HepG2 (cell line): ENCODE results near the gene KCTD6. TPM values are rescaled to one million over a fixed set of nuclear protein-coding genes. Genes with fewer than 3 reads are reported as not detected.

Experiments
- ATAC-seq: fragments of 200-7000 bp; cut with Tn5 transposase; 3 replicates; pipeline ENCODE4 v1.9.1; 2020; ENCODE audit warnings: mild to moderate bottlenecking, moderate library complexity
- BruUV-seq: library from RNA; stranded (reverse); fragments of 400-500 nt; replicated peaks from 2 replicates; lab custom pipeline; 2021; lab: Mats Ljungman, UMichigan
- CTCF ChIA-PET: fragments of 300-600 bp; formaldehyde crosslinking; extraction: SDS; loops from one replicate; lab custom pipeline; 2021; ENCODE audit warnings: low total read pairs, inconsistent platforms, low intra/inter-chr PET ratio; lab: Yijun Ruan, JAX
- POLR2A ChIA-PET: fragments of 350-600 bp; sonication (Branson Sonifier 250); formaldehyde crosslinking; loops from one replicate; lab custom pipeline; 2020; ENCODE audit warnings: antibody characterized with exemption, inconsistent platforms; lab: Yijun Ruan, JAX
- DNase-seq: peaks from one replicate; pipeline ENCODE4 v3.0.0-alpha.2; 2015; ENCODE audit warnings: low spot score
- FAIRE-seq: peaks from 3 replicates; lab custom pipeline; 2011; peaks lifted over from hg19 to GRCh38; lab: Jason Lieb, UNC
- H2AFZ ChIP-seq: one replicate; pipeline ENCODE4 v1.6.1; 2011; ENCODE audit warnings: low read length, inconsistent platforms
- H3K27ac ChIP-seq: fragments of 300-600 bp; 3 replicates; pipeline ENCODE4 v1.8.0; 2011; ENCODE audit warnings: mixed run types, mild to moderate bottlenecking, mixed read lengths, low read length, inconsistent platforms; ENCODE audit not compliant: insufficient read depth; ENCODE audit errors: extremely low read length
- H3K27me3 ChIP-seq, 2 experiments: fragments of 200-600 bp in 1 of 2; 2 replicates in 1 of 2; 3 replicates in 1 of 2; pipeline versions ENCODE4 v1.6.0 to v1.8.0; 2011; ENCODE audit warnings: low read length in 2 of 2, mild to moderate bottlenecking in 2 of 2, moderate library complexity in 2 of 2, inconsistent platforms in 1 of 2; ENCODE audit not compliant: insufficient read depth in 2 of 2, control insufficient read depth in 1 of 2
- H3K36me3 ChIP-seq, 2 experiments: fragments of 200-600 bp in 1 of 2; replicated peaks in 1 of 2; 2 replicates in 1 of 2; 3 replicates in 1 of 2; pipeline versions ENCODE4 v1.5.1 to v1.8.0; 2011; ENCODE audit warnings: low read length in 2 of 2, inconsistent platforms in 1 of 2; ENCODE audit not compliant: insufficient read depth in 2 of 2, control insufficient read depth in 1 of 2
- H3K4me1 ChIP-seq: 2 replicates; pipeline ENCODE4 v1.5.1; 2012; ENCODE audit warnings: low read length, inconsistent platforms; ENCODE audit not compliant: insufficient read depth
- H3K4me2 ChIP-seq: 2 replicates; pipeline ENCODE4 v1.6.0; 2011; ENCODE audit warnings: low read depth, low read length, inconsistent platforms
- H3K4me3 ChIP-seq, 3 experiments: fragments of 200-600 bp in 1 of 3; sonication (generic), shearing (Covaris generic) in 1 of 3; replicated peaks in 1 of 3; 2 replicates each; pipeline ENCODE4 v1.5.1; 2011 to 2016; ENCODE audit warnings: low read length in 3 of 3, inconsistent platforms in 2 of 3, low read depth in 2 of 3, mild to moderate bottlenecking in 2 of 3, control low read depth in 1 of 3, mixed read lengths in 1 of 3; ENCODE audit not compliant: insufficient read depth in 1 of 3
- H3K79me2 ChIP-seq: one replicate; pipeline ENCODE4 v1.6.1; 2011; ENCODE audit warnings: low read length, inconsistent platforms; ENCODE audit not compliant: insufficient read depth
- H3K9ac ChIP-seq: 2 replicates; pipeline ENCODE4 v1.6.0; 2011; ENCODE audit warnings: mild to moderate bottlenecking, low read depth, low read length, inconsistent platforms; ENCODE audit not compliant: insufficient read depth
- H3K9me3 ChIP-seq: 2 replicates; pipeline ENCODE4 v1.5.1; 2012; ENCODE audit warnings: mild to moderate bottlenecking, low read length
- H4K20me1 ChIP-seq: 2 replicates; pipeline ENCODE4 v1.6.0; 2011; ENCODE audit warnings: inconsistent platforms, mild to moderate bottlenecking, low read length, moderate library complexity; ENCODE audit not compliant: insufficient read depth
- GATAD1 ChIP-seq: IDR thresholded peaks from 2 replicates; pipeline ENCODE4 v1.6.1; 2016; ENCODE audit warnings: missing genetic modification reagents, missing compliant biosample characterization
- IRX3 ChIP-seq: sonication (generic); formaldehyde crosslinking; IDR thresholded peaks from 2 replicates; pipeline ENCODE4 v1.8.1; 2023; ENCODE audit warnings: mild to moderate bottlenecking, low read depth, missing genetic modification reagents, borderline replicate concordance
- KLF13 ChIP-seq: sonication (generic); formaldehyde crosslinking; IDR thresholded peaks from 2 replicates; pipeline ENCODE4 v1.4.0; 2020; ENCODE audit warnings: mild to moderate bottlenecking, missing genetic modification reagents
- SMARCE1 ChIP-seq: fragments of 450-650 bp; IDR thresholded peaks from 2 replicates; pipeline ENCODE4 v1.6.1; 2017; ENCODE audit warnings: borderline replicate concordance
- TP53 ChIP-seq: sonication (generic); formaldehyde crosslinking; conservative IDR thresholded peaks from 2 replicates; pipeline ENCODE4 v1.4.0; 2020; ENCODE audit warnings: missing genetic modification reagents
- ZNF230 ChIP-seq: sonication (generic); formaldehyde crosslinking; IDR thresholded peaks from 2 replicates; pipeline ENCODE4 v1.4.0; 2020; ENCODE audit warnings: mild to moderate bottlenecking, missing genetic modification reagents
- ZNF570 ChIP-seq: sonication (generic); formaldehyde crosslinking; IDR thresholded peaks from 2 replicates; pipeline ENCODE4 v1.4.0; 2020; ENCODE audit warnings: mild to moderate bottlenecking, missing genetic modification reagents, borderline replicate concordance
- WGBS: methylation state at CpG from one replicate; pipeline ENCODE4 v1.1.6; 2017; ENCODE audit warnings: low lambda C conversion rate; 5-methylcytosine and 5-hydroxymethylcytosine counted together
- in situ Hi-C: cut with HindIII; loops from 2 replicates; pipeline ENCODE4 v1.10.0; 2017; ENCODE audit warnings: low pct_unique_long_range_greater_than_20kb; ENCODE audit not compliant: extremely low pct_ligation_motif_present
- intact Hi-C: fragments of 100-400 bp; cut with micrococcal nuclease; formaldehyde crosslinking; loops from one replicate; pipeline ENCODE4 v1.10.0; 2022; ENCODE audit not compliant: unreplicated experiment
- polyA plus RNA-seq, 8 experiments: library from polyadenylated mRNA; depleted of rRNA in 3 of 8; stranded (reverse) in 7 of 8; unstranded in 1 of 8; fragments of >200 nt; fragmentation: Illumina TruSeq in 4 of 8; extraction: Trizol in 4 of 8; gene quantifications; 2 replicates each; pipeline versions ENCODE4 v1.2.1 to v1.2.3, GENCODE V29; 2011 to 2016; ENCODE audit warnings: low read depth in 4 of 8, missing spikeins in 1 of 8, mixed read lengths in 1 of 8; ENCODE audit not compliant: insufficient read depth in 1 of 8
- total RNA-seq, 5 experiments: library from RNA; depleted of rRNA; stranded (reverse); fragments of >200 nt; fragmentation: Illumina TruSeq; extraction: Trizol; gene quantifications; 2 replicates each; pipeline ENCODE4 v1.2.3, GENCODE V29; 2016; ENCODE audit warnings: low read depth in 1 of 5
- TF ChIP-seq, protein P1 (sequence below): IDR thresholded peaks from 2 replicates; pipeline ENCODE4 v1.6.1; 2016; ENCODE audit warnings: low read depth, borderline replicate concordance
- TF ChIP-seq, protein P2 (sequence below): IDR thresholded peaks from 2 replicates; pipeline ENCODE4 v1.6.1; 2018; ENCODE audit warnings: missing genetic modification reagents, mild to moderate bottlenecking, missing compliant biosample characterization
- TF ChIP-seq, protein P3 (sequence below): sonication (generic); formaldehyde crosslinking; IDR thresholded peaks from 2 replicates; pipeline ENCODE4 v1.5.1; 2020; ENCODE audit warnings: missing genetic modification reagents, mild to moderate bottlenecking, borderline replicate concordance
- TF ChIP-seq, protein P4 (sequence below): sonication (generic); formaldehyde crosslinking; IDR thresholded peaks from 2 replicates; pipeline ENCODE4 v1.4.0; 2020; ENCODE audit warnings: missing genetic modification reagents, borderline replicate concordance

KCTD6 gene
- total and polyA plus RNA-seq, 2 of the 13 experiments (the other 11 are each of a cell fraction or from before 2014, with no cell fraction given): 13.4 to 14.2 TPM

DNA sequence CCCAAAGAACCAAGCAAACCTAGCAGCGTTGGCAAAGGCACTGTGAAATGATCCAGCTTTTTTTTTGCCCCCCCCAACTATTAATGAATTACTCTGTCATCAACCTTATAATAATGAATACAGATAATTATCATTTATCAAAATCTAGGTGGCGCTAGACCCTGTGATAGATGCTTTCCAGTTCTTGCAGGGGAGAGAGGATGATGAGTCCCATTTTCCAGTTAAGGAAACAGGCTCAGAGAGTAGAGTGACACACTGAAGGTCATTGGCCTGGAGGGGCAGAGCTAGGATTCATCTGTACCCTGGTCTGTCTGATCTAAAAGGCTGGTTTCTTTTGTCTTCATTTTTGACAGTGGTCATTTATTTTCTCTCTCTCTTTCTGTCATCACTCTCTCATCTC, 40.1 kb downstream of the KCTD6 start:
- Histone ChIP-seq H3K4me1 (peaks cover 58% of the 10 kb centered on the region), H2AFZ (no peak overlapping the region), H3K4me2 (no peak overlapping the region), H3K36me3 (peaks cover 1 to 36% of the 10 kb centered on the region in 2 experiments; a peak in 3 of 5 replicates), H3K4me3 (no peak overlapping the region), H3K9me3 (no peaks in the 10 kb centered on the region), H3K27ac (no peak overlapping the region), H3K27me3 (no peaks in the 10 kb centered on the region), H3K9ac (no peak overlapping the region), H3K79me2 (no peaks in the 10 kb centered on the region), H4K20me1 (no peaks in the 10 kb centered on the region)
- ChIA-PET CTCF (interaction anchor here (1.2 to 2.3 kb wide), 5 partner anchors 37 to 344 kb away, joined by 3 to 12 read pairs (median 6); partner anchors contain the start of gene KCTD6), POLR2A (no interaction called here)
- in situ Hi-C loops: loop anchor here (10.0 kb wide), 1 partner anchor 207 kb away; no protein-coding TSS in a partner anchor
- no peak for FAIRE-seq
- no peak for DNase-seq
- 93% methylated on average over 2 of the region's 2 CpGs for WGBS
- no peak for TF ChIP-seq KLF13
- TF ChIP-seq ZNF230 (CRISPR knock-in tag): no peak
- no peak for TF ChIP-seq SMARCE1
- TF ChIP-seq, protein P1, sequence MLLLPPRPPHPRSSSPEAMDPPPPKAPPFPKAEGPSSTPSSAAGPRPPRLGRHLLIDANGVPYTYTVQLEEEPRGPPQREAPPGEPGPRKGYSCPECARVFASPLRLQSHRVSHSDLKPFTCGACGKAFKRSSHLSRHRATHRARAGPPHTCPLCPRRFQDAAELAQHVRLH (CRISPR knock-in tag): no peak
- TF ChIP-seq ZNF570 (CRISPR knock-in tag): no peak
- TF ChIP-seq IRX3 (CRISPR knock-in tag): no peak
- no TSS peak for BruUV-seq
- intact Hi-C loops: loop anchor here (2.0 to 10.0 kb wide), 2 partner anchors 69 to 197 kb away; partner anchors contain the start of gene PXK
- no peak for ATAC-seq

DNA sequence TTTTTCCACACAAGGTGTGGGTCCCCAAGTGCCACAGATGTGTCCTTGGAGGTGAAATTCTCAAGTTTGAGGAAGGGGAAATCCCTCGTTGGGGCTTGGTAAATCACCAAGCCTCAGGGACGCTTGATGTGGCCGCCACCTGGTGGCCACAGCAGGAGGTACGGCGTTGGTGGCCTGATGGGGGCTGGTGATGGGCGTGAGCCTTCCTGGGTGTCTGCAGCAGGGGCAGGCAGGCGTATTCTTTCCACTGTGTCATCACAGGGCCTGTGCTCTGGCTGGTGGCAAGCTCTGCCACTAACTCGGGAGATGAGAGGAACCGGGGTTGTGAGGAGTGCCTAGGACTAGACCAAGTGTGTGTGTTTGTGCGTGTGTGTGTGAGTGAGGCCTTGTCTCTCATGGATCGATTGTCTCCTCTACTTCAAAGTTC, 40.9 kb downstream of the KCTD6 start:
- H3K27ac ChIP-seq: peak overlapping the region; percentile 33
- H4K20me1 ChIP-seq: no peaks in the 10 kb centered on the region
- no peaks in the 10 kb centered on the region for H3K9me3 ChIP-seq
- DNase-seq (peak; percentile 55), ATAC-seq (peak; percentile 61), FAIRE-seq (peak; percentile 74)
- no peak overlapping the region for H2AFZ ChIP-seq
- POLR2A ChIA-PET: interaction anchor here (1.5 kb wide), 1 partner anchor 99 kb away, joined by 4 read pairs; the partner anchor contains the start of gene PDHB
- in situ Hi-C loops (loop anchor here (10.0 kb wide), 1 partner anchor 208 kb away; no protein-coding TSS in a partner anchor), intact Hi-C loops (loop anchor here (2.0 to 10.0 kb wide), 2 partner anchors 70 to 198 kb away; partner anchors contain the start of gene PXK)
- 41% methylated on average over 5 of the region's 11 CpGs for WGBS
- peaks cover 58% of the 10 kb centered on the region for H3K4me1 ChIP-seq
- H3K36me3 ChIP-seq: peaks cover 0 to 36% of the 10 kb centered on the region in 2 experiments; a peak in 3 of 5 replicates
- BruUV-seq: no TSS peak
- H3K9ac ChIP-seq: no peak overlapping the region
- no peaks in the 10 kb centered on the region for H3K79me2 ChIP-seq
- no peak overlapping the region for H3K4me2 ChIP-seq
- H3K27me3 ChIP-seq: no peaks in the 10 kb centered on the region
- no peak overlapping the region for H3K4me3 ChIP-seq
- CTCF ChIA-PET: interaction anchor here (0.7 to 2.3 kb wide), 6 partner anchors 13 to 345 kb away, joined by 3 to 12 read pairs (median 6); partner anchors contain the start of gene KCTD6
- TF ChIP-seq, protein P2, sequence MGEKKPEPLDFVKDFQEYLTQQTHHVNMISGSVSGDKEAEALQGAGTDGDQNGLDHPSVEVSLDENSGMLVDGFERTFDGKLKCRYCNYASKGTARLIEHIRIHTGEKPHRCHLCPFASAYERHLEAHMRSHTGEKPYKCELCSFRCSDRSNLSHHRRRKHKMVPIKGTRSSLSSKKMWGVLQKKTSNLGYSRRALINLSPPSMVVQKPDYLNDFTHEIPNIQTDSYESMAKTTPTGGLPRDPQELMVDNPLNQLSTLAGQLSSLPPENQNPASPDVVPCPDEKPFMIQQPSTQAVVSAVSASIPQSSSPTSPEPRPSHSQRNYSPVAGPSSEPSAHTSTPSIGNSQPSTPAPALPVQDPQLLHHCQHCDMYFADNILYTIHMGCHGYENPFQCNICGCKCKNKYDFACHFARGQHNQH: peak; percentile 56
- TF ChIP-seq, protein P3, sequence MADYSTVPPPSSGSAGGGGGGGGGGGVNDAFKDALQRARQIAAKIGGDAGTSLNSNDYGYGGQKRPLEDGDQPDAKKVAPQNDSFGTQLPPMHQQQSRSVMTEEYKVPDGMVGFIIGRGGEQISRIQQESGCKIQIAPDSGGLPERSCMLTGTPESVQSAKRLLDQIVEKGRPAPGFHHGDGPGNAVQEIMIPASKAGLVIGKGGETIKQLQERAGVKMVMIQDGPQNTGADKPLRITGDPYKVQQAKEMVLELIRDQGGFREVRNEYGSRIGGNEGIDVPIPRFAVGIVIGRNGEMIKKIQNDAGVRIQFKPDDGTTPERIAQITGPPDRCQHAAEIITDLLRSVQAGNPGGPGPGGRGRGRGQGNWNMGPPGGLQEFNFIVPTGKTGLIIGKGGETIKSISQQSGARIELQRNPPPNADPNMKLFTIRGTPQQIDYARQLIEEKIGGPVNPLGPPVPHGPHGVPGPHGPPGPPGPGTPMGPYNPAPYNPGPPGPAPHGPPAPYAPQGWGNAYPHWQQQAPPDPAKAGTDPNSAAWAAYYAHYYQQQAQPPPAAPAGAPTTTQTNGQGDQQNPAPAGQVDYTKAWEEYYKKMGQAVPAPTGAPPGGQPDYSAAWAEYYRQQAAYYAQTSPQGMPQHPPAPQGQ: no peak
- TF ChIP-seq, protein P4, sequence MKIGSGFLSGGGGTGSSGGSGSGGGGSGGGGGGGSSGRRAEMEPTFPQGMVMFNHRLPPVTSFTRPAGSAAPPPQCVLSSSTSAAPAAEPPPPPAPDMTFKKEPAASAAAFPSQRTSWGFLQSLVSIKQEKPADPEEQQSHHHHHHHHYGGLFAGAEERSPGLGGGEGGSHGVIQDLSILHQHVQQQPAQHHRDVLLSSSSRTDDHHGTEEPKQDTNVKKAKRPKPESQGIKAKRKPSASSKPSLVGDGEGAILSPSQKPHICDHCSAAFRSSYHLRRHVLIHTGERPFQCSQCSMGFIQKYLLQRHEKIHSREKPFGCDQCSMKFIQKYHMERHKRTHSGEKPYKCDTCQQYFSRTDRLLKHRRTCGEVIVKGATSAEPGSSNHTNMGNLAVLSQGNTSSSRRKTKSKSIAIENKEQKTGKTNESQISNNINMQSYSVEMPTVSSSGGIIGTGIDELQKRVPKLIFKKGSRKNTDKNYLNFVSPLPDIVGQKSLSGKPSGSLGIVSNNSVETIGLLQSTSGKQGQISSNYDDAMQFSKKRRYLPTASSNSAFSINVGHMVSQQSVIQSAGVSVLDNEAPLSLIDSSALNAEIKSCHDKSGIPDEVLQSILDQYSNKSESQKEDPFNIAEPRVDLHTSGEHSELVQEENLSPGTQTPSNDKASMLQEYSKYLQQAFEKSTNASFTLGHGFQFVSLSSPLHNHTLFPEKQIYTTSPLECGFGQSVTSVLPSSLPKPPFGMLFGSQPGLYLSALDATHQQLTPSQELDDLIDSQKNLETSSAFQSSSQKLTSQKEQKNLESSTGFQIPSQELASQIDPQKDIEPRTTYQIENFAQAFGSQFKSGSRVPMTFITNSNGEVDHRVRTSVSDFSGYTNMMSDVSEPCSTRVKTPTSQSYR: peak; percentile 68; the same call in 1 of the 2 replicates
- TF ChIP-seq GATAD1 (CRISPR knock-in tag) (no peak), TP53 (CRISPR knock-in tag) (no peak)
